A549 (cell line): Measurements from ENCODE around the gene RNF217. TPM values are rescaled to one million over a fixed set of nuclear protein-coding genes. Genes with fewer than 3 reads are reported as not detected.

ENCODE experiments used
- ATAC-seq, 2 experiments: fragments of 200-7000 bp in 1 of 2; fragments of >200 bp in 1 of 2; cut with Nextera tagmentation in 1 of 2; cut with Tn5 transposase in 1 of 2; 3 replicates each; pipeline versions ENCODE4 v1.8.0 to v1.9.1; 2018 to 2020; ENCODE audit warnings: mild to moderate bottlenecking in 1 of 2, moderate library complexity in 1 of 2
- CTCF ChIA-PET: fragments of 300-600 bp; sonication (Branson Sonifier 250); formaldehyde crosslinking; extraction: SDS; loops from one replicate; lab custom pipeline; 2021; ENCODE audit warnings: antibody characterized with exemption, inconsistent platforms; lab: Yijun Ruan, JAX
- POLR2A ChIA-PET: fragments of 350-600 bp; formaldehyde crosslinking; extraction: SDS; loops from one replicate; lab custom pipeline; 2021; ENCODE audit warnings: antibody characterized with exemption, inconsistent platforms; lab: Yijun Ruan, JAX
- DNase-seq, 2 experiments: peaks; one replicate each; pipeline versions ENCODE4 v3.0.0 to v3.0.0-alpha.2; 2011 to 2016; ENCODE audit warnings: low read depth in 1 of 2, low spot score in 1 of 2
- FAIRE-seq: peaks from 2 replicates; lab custom pipeline; 2011; peaks lifted over from hg19 to GRCh38; lab: Jason Lieb, UNC
- H3K27ac ChIP-seq, 2 experiments: fragments of >200 bp; sonication (Bioruptor Twin); formaldehyde crosslinking; 3 replicates each; pipeline ENCODE4 v1.5.1; 2016 to 2017
- H3K4me1 ChIP-seq: fragments of >200 bp; sonication (Bioruptor Twin); formaldehyde crosslinking; 3 replicates; pipeline ENCODE4 v1.6.1; 2016
- H3K4me2 ChIP-seq: fragments of >200 bp; sonication (Bioruptor Twin); formaldehyde crosslinking; 3 replicates; pipeline ENCODE4 v1.6.1; 2016
- H3K4me3 ChIP-seq: fragments of >200 bp; sonication (Bioruptor Twin); formaldehyde crosslinking; 3 replicates; pipeline ENCODE4 v1.5.1; 2016
- H3K9me3 ChIP-seq: fragments of >200 bp; sonication (Bioruptor Twin); formaldehyde crosslinking; 3 replicates; pipeline ENCODE4 v1.6.1; 2016
- EHF ChIP-seq: fragments of 250-450 bp; sonication (Bioruptor Pico); IDR thresholded peaks from 2 replicates; pipeline ENCODE4 v1.5.0; 2020; ENCODE audit warnings: mild to moderate bottlenecking
- ELK1 ChIP-seq: fragments of 150-350 bp; IDR thresholded peaks from 2 replicates; pipeline ENCODE4 v1.6.1; 2014; ENCODE audit warnings: low read depth, mild to moderate bottlenecking, low read length
- FOXS1 ChIP-seq: fragments of 250-450 bp; sonication (Bioruptor Pico); IDR thresholded peaks from 2 replicates; pipeline ENCODE4 v1.5.0; 2020; ENCODE audit warnings: mild to moderate bottlenecking, moderate library complexity
- HDAC2 ChIP-seq: fragments of 200-600 bp; sonication (generic); IDR thresholded peaks from 2 replicates; pipeline ENCODE4 v1.6.1; 2016
- HMGXB4 ChIP-seq: fragments of 250-450 bp; sonication (Bioruptor Pico); IDR thresholded peaks from 2 replicates; pipeline ENCODE4 v1.5.0; 2021; ENCODE audit warnings: mild to moderate bottlenecking, moderate library complexity, borderline replicate concordance
- MAFK ChIP-seq: fragments of 450-650 bp; IDR thresholded peaks from 2 replicates; pipeline ENCODE4 v1.6.1; 2014; ENCODE audit not compliant: partially characterized antibody
- MAZ ChIP-seq: fragments of 150-350 bp; IDR thresholded peaks from 2 replicates; pipeline ENCODE4 v1.6.1; 2014; ENCODE audit warnings: antibody characterized with exemption, low read depth, low read length, borderline replicate concordance
- RARB ChIP-seq: fragments of 250-450 bp; sonication (Bioruptor Pico); IDR thresholded peaks from 2 replicates; pipeline ENCODE4 v1.8.0; 2021; ENCODE audit warnings: mild to moderate bottlenecking, moderate library complexity
- REST ChIP-seq: fragments of 200-600 bp; sonication (generic); IDR thresholded peaks from 2 replicates; pipeline ENCODE4 v1.6.1; 2016; ENCODE audit warnings: antibody characterized with exemption, mild to moderate bottlenecking, moderate library complexity
- RFX5 ChIP-seq: fragments of 450-650 bp; IDR thresholded peaks from 2 replicates; pipeline ENCODE4 v1.7.1; 2014; ENCODE audit warnings: antibody characterized with exemption, mild to moderate bottlenecking, moderate library complexity
- TFCP2L1 ChIP-seq: fragments of 250-450 bp; sonication (Bioruptor Pico); IDR thresholded peaks from 2 replicates; pipeline ENCODE4 v1.5.0; 2021; ENCODE audit warnings: mild to moderate bottlenecking
- WGBS: methylation state at CpG from one replicate; pipeline ENCODE4 v1.1.6; 2017; ENCODE audit errors: missing lambda C conversion rate; 5-methylcytosine and 5-hydroxymethylcytosine counted together
- polyA plus RNA-seq, 4 experiments: library from polyadenylated mRNA; depleted of rRNA in 3 of 4; stranded (reverse); fragments of >200 nt; fragmentation: RNase III in 1 of 4; extraction: RNeasy Plus Mini Kit Qiagen cat#74134 plus additional on column Dnase treatment in 1 of 4; gene quantifications; 2 replicates in 3 of 4; 3 replicates in 1 of 4; pipeline ENCODE4 v1.2.3, GENCODE V29; 2011 to 2017
- TF ChIP-seq, protein P1 (sequence below): IDR thresholded peaks from 2 replicates; pipeline ENCODE4 v1.6.1; 2012; ENCODE audit warnings: low read depth, borderline replicate concordance
- TF ChIP-seq, protein P2 (sequence below): fragments of >200 bp; sonication (Bioruptor Twin); formaldehyde crosslinking; IDR thresholded peaks from 3 replicates; pipeline ENCODE4 v1.5.1; 2016

RNF217 gene
- polyA plus RNA-seq, 2 of the 4 experiments (the other 2 are of a cell fraction): 5.7 to 20.0 TPM

GRCh38 chr6:124974771-124975377 lies 12.6 kb downstream of the RNF217 start (continued):
- TF ChIP-seq ELK1: no peak
- no peak for TF ChIP-seq HMGXB4 (CRISPR knock-in tag)
- TF ChIP-seq MAZ: no peak
- no peak for TF ChIP-seq FOXS1 (CRISPR knock-in tag)
- TF ChIP-seq RFX5: no peak
- TF ChIP-seq RARB (CRISPR knock-in tag): no peak
- TF ChIP-seq, protein P1, sequence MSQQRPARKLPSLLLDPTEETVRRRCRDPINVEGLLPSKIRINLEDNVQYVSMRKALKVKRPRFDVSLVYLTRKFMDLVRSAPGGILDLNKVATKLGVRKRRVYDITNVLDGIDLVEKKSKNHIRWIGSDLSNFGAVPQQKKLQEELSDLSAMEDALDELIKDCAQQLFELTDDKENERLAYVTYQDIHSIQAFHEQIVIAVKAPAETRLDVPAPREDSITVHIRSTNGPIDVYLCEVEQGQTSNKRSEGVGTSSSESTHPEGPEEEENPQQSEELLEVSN: no peak

GRCh38 chr6:124977067-124977908 lies 15.1 kb downstream of the RNF217 start:
- FAIRE-seq: no peak
- H3K9me3 ChIP-seq: no peaks in the 10 kb centered on the region
- peaks cover 44% of the 10 kb centered on the region for H3K4me1 ChIP-seq
- DNase-seq: no peak
- WGBS: 58% methylated on average over 1 of the region's 1 CpG
- no peak overlapping the region for H3K27ac ChIP-seq
- TF ChIP-seq TFCP2L1 (no peak), MAFK (peak; percentile 30), REST (no peak), HDAC2 (no peak), EHF (CRISPR knock-in tag) (no peak)
- TF ChIP-seq, protein P2, sequence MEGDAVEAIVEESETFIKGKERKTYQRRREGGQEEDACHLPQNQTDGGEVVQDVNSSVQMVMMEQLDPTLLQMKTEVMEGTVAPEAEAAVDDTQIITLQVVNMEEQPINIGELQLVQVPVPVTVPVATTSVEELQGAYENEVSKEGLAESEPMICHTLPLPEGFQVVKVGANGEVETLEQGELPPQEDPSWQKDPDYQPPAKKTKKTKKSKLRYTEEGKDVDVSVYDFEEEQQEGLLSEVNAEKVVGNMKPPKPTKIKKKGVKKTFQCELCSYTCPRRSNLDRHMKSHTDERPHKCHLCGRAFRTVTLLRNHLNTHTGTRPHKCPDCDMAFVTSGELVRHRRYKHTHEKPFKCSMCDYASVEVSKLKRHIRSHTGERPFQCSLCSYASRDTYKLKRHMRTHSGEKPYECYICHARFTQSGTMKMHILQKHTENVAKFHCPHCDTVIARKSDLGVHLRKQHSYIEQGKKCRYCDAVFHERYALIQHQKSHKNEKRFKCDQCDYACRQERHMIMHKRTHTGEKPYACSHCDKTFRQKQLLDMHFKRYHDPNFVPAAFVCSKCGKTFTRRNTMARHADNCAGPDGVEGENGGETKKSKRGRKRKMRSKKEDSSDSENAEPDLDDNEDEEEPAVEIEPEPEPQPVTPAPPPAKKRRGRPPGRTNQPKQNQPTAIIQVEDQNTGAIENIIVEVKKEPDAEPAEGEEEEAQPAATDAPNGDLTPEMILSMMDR: no peak
- no peak overlapping the region for H3K4me3 ChIP-seq
- POLR2A ChIA-PET: no interaction called here
- CTCF ChIA-PET: interaction anchor here (0.8 to 2.1 kb wide), 2 partner anchors 14 to 846 kb away, joined by 3 to 7 read pairs; no protein-coding TSS in a partner anchor
- peak overlapping the region; percentile 18; the same call in 2 of the 3 replicates for H3K4me2 ChIP-seq
- ATAC-seq: no peak
